BLaER1 treated with 17β-estradiol and CSF1 and Interleukin-3, amounts not matched to agents 10 nM and 100 nM (cell line): ENCODE measurements around the gene CKS2.

Source experiments
- H3K27ac ChIP-seq, 11 experiments: shearing (Covaris generic); formaldehyde crosslinking; 2 replicates each; pipeline ENCODE4 v1.8.1; 2022
- H3K27me3 ChIP-seq, 11 experiments: shearing (Covaris generic); formaldehyde crosslinking; 2 replicates each; pipeline ENCODE4 v1.8.1; 2022
- H3K36me3 ChIP-seq, 11 experiments: shearing (Covaris generic); formaldehyde crosslinking; 2 replicates each; pipeline ENCODE4 v1.8.1; 2022
- H3K4me1 ChIP-seq, 10 experiments: shearing (Covaris generic); formaldehyde crosslinking; 2 replicates each; pipeline ENCODE4 v1.8.1; 2022
- H3K4me2 ChIP-seq, 11 experiments: shearing (Covaris generic); formaldehyde crosslinking; 2 replicates each; pipeline ENCODE4 v1.8.1; 2022
- H3K4me3 ChIP-seq, 10 experiments: shearing (Covaris generic); formaldehyde crosslinking; 2 replicates each; pipeline ENCODE4 v1.8.1; 2022
- H3K9ac ChIP-seq, 11 experiments: shearing (Covaris generic); formaldehyde crosslinking; 2 replicates each; pipeline ENCODE4 v1.8.1; 2022
- H3K9me3 ChIP-seq, 11 experiments: shearing (Covaris generic); formaldehyde crosslinking; replicated peaks in 1 of 11; 2 replicates each; pipeline ENCODE4 v1.8.1; 2022
- H4K20me1 ChIP-seq, 11 experiments: shearing (Covaris generic); formaldehyde crosslinking; 2 replicates each; pipeline ENCODE4 v1.8.1; 2022
- Cebpa-rat ChIP-seq, 11 experiments: shearing (Covaris generic); IDR thresholded peaks; 2 replicates each; pipeline ENCODE4 v1.8.1; 2022

CKS2 gene

DNA sequence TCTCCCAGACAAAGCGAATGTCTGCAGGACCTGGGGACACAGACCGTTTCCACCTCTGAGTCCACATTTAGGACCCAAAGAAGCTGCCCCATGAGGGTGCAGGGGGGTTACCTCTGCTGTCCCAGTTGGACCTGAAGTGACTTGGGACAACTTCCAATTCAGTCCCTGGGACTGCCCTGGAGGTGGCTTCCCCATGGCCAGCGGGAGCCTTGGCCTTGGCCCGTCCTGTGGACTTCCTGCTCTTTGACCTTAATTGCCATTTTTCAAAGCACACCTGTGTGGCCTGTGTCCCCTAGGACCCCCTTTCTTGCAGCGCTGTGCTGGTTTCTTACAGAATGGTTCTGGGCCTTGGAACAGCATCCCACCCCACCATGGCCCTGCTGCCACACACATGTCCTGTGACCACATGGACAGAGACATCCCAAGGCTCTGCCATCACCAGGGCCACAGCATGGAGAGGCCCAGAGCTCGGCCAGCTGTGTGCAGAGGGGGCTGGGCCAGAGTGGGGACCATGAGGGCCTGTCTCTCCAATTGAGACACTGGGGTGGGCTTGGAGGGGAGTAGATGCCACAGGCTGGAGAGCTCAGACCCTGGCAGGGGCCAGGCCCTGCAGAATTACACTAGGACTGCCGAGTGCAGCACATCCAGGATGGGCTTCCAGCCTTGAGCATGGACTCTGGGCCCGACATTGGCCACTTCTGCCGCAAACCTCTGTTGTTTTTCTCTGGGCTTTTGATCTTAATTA, 53.1 kb downstream of the CKS2 start:
- H3K4me2 ChIP-seq: no peak overlapping the region
- H3K4me3 ChIP-seq: no peak overlapping the region
- H3K36me3 ChIP-seq: peaks cover 37 to 54% (median 43%) of the 10 kb centered on the region in 11 experiments
- no peak for TF ChIP-seq Cebpa-rat (IDR thresholded peaks at IDR 0.05)
- peaks cover 0 to 28% (median 4%) of the 10 kb centered on the region in 11 experiments; a peak in 7 of 22 replicates for H4K20me1 ChIP-seq
- no peak overlapping the region; a peak in 1 of 22 replicates for H3K27ac ChIP-seq
- no peak overlapping the region for H3K9ac ChIP-seq
- no peaks in the 10 kb centered on the region for H3K9me3 ChIP-seq
- peaks cover 0 to 13% (median 7%) of the 10 kb centered on the region in 10 experiments; a peak in 6 of 20 replicates for H3K4me1 ChIP-seq
- H3K27me3 ChIP-seq: no peaks in the 10 kb centered on the region

GRCh38 chr9:89364666-89365531, 53.9 kb downstream of the CKS2 start:
- Histone ChIP-seq H3K27ac (no peak overlapping the region; a peak in 1 of 22 replicates), H3K9me3 (no peaks in the 10 kb centered on the region), H3K4me2 (no peak overlapping the region), H3K27me3 (no peaks in the 10 kb centered on the region), H3K36me3 (peaks cover 29 to 46% (median 35%) of the 10 kb centered on the region in 11 experiments), H3K4me1 (peaks cover 0 to 9% (median 7%) of the 10 kb centered on the region in 10 experiments; a peak in 6 of 20 replicates), H3K9ac (no peak overlapping the region), H4K20me1 (peaks cover 0 to 28% (median 4%) of the 10 kb centered on the region in 11 experiments; a peak in 6 of 22 replicates), H3K4me3 (no peak overlapping the region)
- TF ChIP-seq Cebpa-rat (IDR thresholded peaks at IDR 0.05): no peak

GRCh38 chr9:89365532-89365912, 54.5 kb downstream of the CKS2 start:
- Histone ChIP-seq H3K4me2 (no peak overlapping the region), H3K4me3 (no peak overlapping the region), H3K27ac (no peak overlapping the region), H3K9me3 (no peaks in the 10 kb centered on the region), H3K27me3 (no peaks in the 10 kb centered on the region), H3K4me1 (peaks cover 0 to 9% (median 7%) of the 10 kb centered on the region in 10 experiments; a peak in 6 of 20 replicates), H4K20me1 (peaks cover 0 to 26% (median 4%) of the 10 kb centered on the region in 11 experiments; a peak in 6 of 22 replicates), H3K36me3 (peaks cover 22 to 40% (median 29%) of the 10 kb centered on the region in 11 experiments), H3K9ac (no peak overlapping the region)
- TF ChIP-seq Cebpa-rat (IDR thresholded peaks at IDR 0.05): no peak
